MCF 10A (cell line): ENCODE measurements around the gene DNAH9. TPM values are rescaled to one million over a fixed set of nuclear protein-coding genes. Genes with fewer than 3 reads are reported as not detected.

Experiments used
- BruUV-seq: library from RNA; stranded (reverse); fragments of 400-500 nt; replicated peaks from 2 replicates; lab custom pipeline; 2021; lab: Mats Ljungman, UMichigan
- CTCF ChIA-PET: fragments of 300-600 bp; sonication (Branson Sonifier 250); formaldehyde crosslinking; extraction: SDS; loops from one replicate; lab custom pipeline; 2021; ENCODE audit warnings: antibody characterized with exemption, inconsistent platforms; lab: Yijun Ruan, JAX
- POLR2A ChIA-PET: fragments of 300-600, 350-650 bp; sonication (Branson Sonifier 250); formaldehyde crosslinking; extraction: SDS; loops from one replicate; lab custom pipeline; 2020; ENCODE audit warnings: antibody characterized with exemption, inconsistent platforms; lab: Yijun Ruan, JAX
- DNase-seq: peaks from one replicate; pipeline ENCODE4 v3.0.0-alpha.2; 2018; ENCODE audit not compliant: unreplicated experiment
- H3K27ac Mint-ChIP-seq: one replicate; pipeline ENCODE4 v1.8.0; 2022; ENCODE audit warnings: mild to moderate bottlenecking, low read depth, mixed read lengths; ENCODE audit not compliant: unreplicated experiment
- H3K27me3 Mint-ChIP-seq: one replicate; pipeline ENCODE4 v1.8.0; 2022; ENCODE audit warnings: mixed read lengths; ENCODE audit not compliant: insufficient read depth, unreplicated experiment
- H3K36me3 Mint-ChIP-seq: one replicate; pipeline ENCODE4 v1.8.0; 2022; ENCODE audit warnings: mild to moderate bottlenecking, moderate library complexity, mixed read lengths; ENCODE audit not compliant: insufficient read depth, unreplicated experiment
- H3K4me1 Mint-ChIP-seq: one replicate; pipeline ENCODE4 v1.8.0; 2022; ENCODE audit warnings: mixed read lengths; ENCODE audit not compliant: insufficient read depth, unreplicated experiment
- H3K4me3 Mint-ChIP-seq: one replicate; pipeline ENCODE4 v1.8.0; 2022; ENCODE audit warnings: mild to moderate bottlenecking, moderate library complexity, mixed read lengths; ENCODE audit not compliant: unreplicated experiment
- H3K9me3 Mint-ChIP-seq: one replicate; pipeline ENCODE4 v1.8.0; 2022; ENCODE audit warnings: mixed read lengths; ENCODE audit not compliant: unreplicated experiment
- CTCF ChIP-seq: fragments of 200-600 bp; IDR thresholded peaks from one replicate; pipeline ENCODE4 v1.8.0; 2022; ENCODE audit warnings: antibody characterized with exemption, mild to moderate bottlenecking; ENCODE audit not compliant: unreplicated experiment
- intact Hi-C: fragments of 100-400 bp; cut with micrococcal nuclease; formaldehyde crosslinking; loops from 2 replicates; pipeline ENCODE4 v1.14.1; 2022
- total RNA-seq: library from RNA; stranded (reverse); gene quantifications from 2 replicates; pipeline ENCODE4 v1.2.3, GENCODE V29; 2022

The DNAH9 gene
- total RNA-seq, 1 experiment from 2014 or later: 0.44 TPM

- peaks cover 1% of the 10 kb centered on the region for H3K36me3 Mint-ChIP-seq
- no peaks in the 10 kb centered on the region for H3K27me3 Mint-ChIP-seq
- no peak overlapping the region for H3K4me3 Mint-ChIP-seq
- POLR2A ChIA-PET: no interaction called here
- H3K9me3 Mint-ChIP-seq: no peaks in the 10 kb centered on the region
- CTCF ChIA-PET: interaction anchor here (0.9 to 1.4 kb wide), 2 partner anchors 284 to 767 kb away, joined by 3 read pairs; no protein-coding TSS in a partner anchor
- intact Hi-C loops: no loop called here
- DNase-seq: no peak
- TF ChIP-seq CTCF: no peak
- H3K4me1 Mint-ChIP-seq: no peaks in the 10 kb centered on the region
- no TSS peak for BruUV-seq
- no peak overlapping the region for H3K27ac Mint-ChIP-seq
Observed at GRCh38 chr17:11651089-11651488, 52.8 kb downstream of the DNAH9 start.

- Mint-ChIP-seq H3K27me3 (no peaks in the 10 kb centered on the region), H3K9me3 (no peaks in the 10 kb centered on the region), H3K4me3 (no peak overlapping the region), H3K36me3 (no peaks in the 10 kb centered on the region), H3K27ac (no peak overlapping the region), H3K4me1 (peaks cover 6% of the 10 kb centered on the region)
- no peak for TF ChIP-seq CTCF
- no peak for DNase-seq
- ChIA-PET CTCF (no interaction called here), POLR2A (no interaction called here)
- intact Hi-C loops: no loop called here
- BruUV-seq: no TSS peak
Observed at GRCh38 chr17:11668618-11669017, 70.3 kb downstream of the DNAH9 start.

GRCh38 chr17:11671126-11671525 lies 72.9 kb downstream of the DNAH9 start:
- BruUV-seq: no TSS peak
- DNase-seq: no peak
- no peaks in the 10 kb centered on the region for H3K27me3 Mint-ChIP-seq
- no peak overlapping the region for H3K27ac Mint-ChIP-seq
- no peaks in the 10 kb centered on the region for H3K36me3 Mint-ChIP-seq
- peaks cover 6% of the 10 kb centered on the region for H3K4me1 Mint-ChIP-seq
- intact Hi-C loops: loop anchor here (1.0 kb wide), 1 partner anchor 209 kb away; no protein-coding TSS in a partner anchor
- ChIA-PET POLR2A (interaction anchor here (0.5 kb wide), 1 partner anchor 39 kb away, joined by 3 read pairs; no protein-coding TSS in a partner anchor), CTCF (interaction anchor here (0.7 to 0.8 kb wide), 3 partner anchors 9 to 264 kb away, joined by 3 read pairs; no protein-coding TSS in a partner anchor)
- H3K9me3 Mint-ChIP-seq: no peaks in the 10 kb centered on the region
- no peak overlapping the region for H3K4me3 Mint-ChIP-seq
- TF ChIP-seq CTCF: no peak

- TF ChIP-seq CTCF: no peak
- Mint-ChIP-seq H3K27ac (no peak overlapping the region), H3K4me3 (no peak overlapping the region), H3K4me1 (peaks cover 14% of the 10 kb centered on the region), H3K9me3 (no peaks in the 10 kb centered on the region), H3K36me3 (no peaks in the 10 kb centered on the region), H3K27me3 (no peaks in the 10 kb centered on the region)
- intact Hi-C loops: no loop called here
- CTCF ChIA-PET: no interaction called here
- POLR2A ChIA-PET: interaction anchor here (0.5 kb wide), 1 partner anchor 411 kb away, joined by 3 read pairs; no protein-coding TSS in a partner anchor
- no TSS peak for BruUV-seq
- no peak for DNase-seq
Observed at GRCh38 chr17:11682646-11683045, 84.4 kb downstream of the DNAH9 start.
